GM18526 (cell line): ENCODE results near the gene CDH20.

Experiments used
- POLR2A ChIP-seq: IDR thresholded peaks from 3 replicates; pipeline ENCODE4 v1.6.1; 2011; ENCODE audit not compliant: insufficient read length; ENCODE audit errors: extremely low read depth

The CDH20 gene

GRCh38 chr18:61443081-61443725, 110.0 kb downstream of the CDH20 start:
- TF ChIP-seq POLR2A, result no peak

GRCh38 chr18:61448316-61448715, 115.1 kb downstream of the CDH20 start:
- TF ChIP-seq POLR2A, result no peak

GRCh38 chr18:61459896-61460648, 126.8 kb downstream of the CDH20 start:
- no peak for TF ChIP-seq POLR2A

GRCh38 chr18:61464551-61465142, 131.4 kb downstream of the CDH20 start:
- no peak for TF ChIP-seq POLR2A

GRCh38 chr18:61466736-61467135, 133.5 kb downstream of the CDH20 start:
- no peak for TF ChIP-seq POLR2A

- no peak for TF ChIP-seq POLR2A
These were observed 136.9 kb downstream of the CDH20 start for GRCh38 chr18:61470031-61470674.

GRCh38 chr18:61471541-61471940, 138.3 kb downstream of the CDH20 start:
- TF ChIP-seq POLR2A, result no peak

GRCh38 chr18:61471942-61472341, 138.7 kb downstream of the CDH20 start:
- no peak for TF ChIP-seq POLR2A

- no peak for TF ChIP-seq POLR2A
These were observed 141.1 kb downstream of the CDH20 start for GRCh38 chr18:61474341-61474740.

GRCh38 chr18:61474918-61475317, 141.7 kb downstream of the CDH20 start:
- no peak for TF ChIP-seq POLR2A

- TF ChIP-seq POLR2A, result no peak
These were observed 142.7 kb downstream of the CDH20 start for GRCh38 chr18:61475931-61476330.

- TF ChIP-seq POLR2A, result no peak
These were observed 156.1 kb downstream of the CDH20 start for GRCh38 chr18:61489334-61489733.

- TF ChIP-seq POLR2A, result no peak
These were observed 163.1 kb downstream of the CDH20 start for GRCh38 chr18:61496374-61496773.

- TF ChIP-seq POLR2A, result no peak
These were observed 164.2 kb downstream of the CDH20 start for GRCh38 chr18:61497422-61497821.

- no peak for TF ChIP-seq POLR2A
These were observed 169.2 kb downstream of the CDH20 start for GRCh38 chr18:61502472-61502871.

GRCh38 chr18:61503688-61504087, 170.5 kb downstream of the CDH20 start:
- no peak for TF ChIP-seq POLR2A
